ENCODE data around the gene KIF16B. TPM values are rescaled to one million over a fixed set of nuclear protein-coding genes. Genes with fewer than 3 reads are reported as not detected.
A peak's percentile ranks its signal among the peaks of the same experiment; 100 is the strongest.

The KIF16B gene
- total and polyA plus RNA-seq, 2 of the 13 experiments (the other 11 are each of a cell fraction or from before 2014, with no cell fraction given), result 6.9 to 18.0 TPM

DNA sequence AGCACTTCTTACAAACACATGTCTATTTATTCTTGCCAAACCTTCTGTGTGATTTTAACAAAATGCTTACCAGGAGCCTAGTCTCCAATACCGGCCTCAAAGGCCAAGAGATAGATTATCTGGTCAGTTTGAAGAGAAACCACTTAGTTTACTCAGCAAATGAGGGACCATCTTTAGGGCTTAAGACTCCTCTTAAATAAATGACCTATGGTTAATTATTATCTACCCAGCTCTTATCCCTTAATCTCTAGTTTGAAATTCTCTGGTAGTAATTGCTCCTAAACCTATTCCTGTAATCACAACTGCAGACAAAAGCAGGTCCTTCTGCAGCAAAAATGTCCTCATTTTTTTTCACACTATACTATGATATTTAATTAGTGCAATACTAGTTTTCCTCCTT lies 301.8 kb downstream of the KIF16B start:
- 16% methylated on average over 1 of the region's 1 CpG for WGBS (ENCODE audit: low lambda C conversion rate)
- in situ Hi-C loops (cut with HindIII; ENCODE audit: extremely low pct_ligation_motif_present, low pct_unique_long_range_greater_than_20kb) (no loop called here), intact Hi-C loops (cut with micrococcal nuclease; ENCODE audit: unreplicated experiment) (loop anchor here (10.0 kb wide), 1 partner anchor 163 kb away; no protein-coding TSS in a partner anchor)
- no TSS peak for BruUV-seq (replicated peaks)
- peaks cover 15% of the 10 kb centered on the region for H3K4me1 ChIP-seq (ENCODE audit: insufficient read depth, low read length)
- no peaks in the 10 kb centered on the region for H3K79me2 ChIP-seq (ENCODE audit: insufficient read depth, low read length)
- CTCF ChIA-PET (ENCODE audit: low intra/inter-chr PET ratio, low total read pairs), result no interaction called here
- DNase-seq (ENCODE audit: low spot score) (peak; percentile 20), FAIRE-seq (peak; percentile 81), ATAC-seq (peak; percentile 65)
- H3K4me3 ChIP-seq (replicated peaks in 1 of 3; ENCODE audit: insufficient read depth in 1 of 3, low read depth in 2 of 3, low read length in 3 of 3), result no peak overlapping the region
- H3K9me3 ChIP-seq (ENCODE audit: low read length), result no peaks in the 10 kb centered on the region
- no peaks in the 10 kb centered on the region for H4K20me1 ChIP-seq (ENCODE audit: insufficient read depth, low read length)
- POLR2A ChIA-PET, result no interaction called here
- H3K36me3 ChIP-seq (replicated peaks in 1 of 2; ENCODE audit: control insufficient read depth in 1 of 2, insufficient read depth in 2 of 2, low read length in 2 of 2), result peaks cover 0 to 4% of the 10 kb centered on the region in 2 experiments; a peak in 2 of 5 replicates
- no peaks in the 10 kb centered on the region for H3K27me3 ChIP-seq (ENCODE audit: control insufficient read depth in 1 of 2, insufficient read depth in 2 of 2, low read length in 2 of 2)
- no peak overlapping the region for H3K9ac ChIP-seq (ENCODE audit: insufficient read depth, low read depth, low read length)
- no peak overlapping the region for H2AFZ ChIP-seq (ENCODE audit: low read length)
- H3K27ac ChIP-seq (ENCODE audit: extremely low read length, insufficient read depth, low read length), result no peak overlapping the region
- H3K4me2 ChIP-seq (ENCODE audit: low read depth, low read length), result no peak overlapping the region
- TF ChIP-seq, protein P1, sequence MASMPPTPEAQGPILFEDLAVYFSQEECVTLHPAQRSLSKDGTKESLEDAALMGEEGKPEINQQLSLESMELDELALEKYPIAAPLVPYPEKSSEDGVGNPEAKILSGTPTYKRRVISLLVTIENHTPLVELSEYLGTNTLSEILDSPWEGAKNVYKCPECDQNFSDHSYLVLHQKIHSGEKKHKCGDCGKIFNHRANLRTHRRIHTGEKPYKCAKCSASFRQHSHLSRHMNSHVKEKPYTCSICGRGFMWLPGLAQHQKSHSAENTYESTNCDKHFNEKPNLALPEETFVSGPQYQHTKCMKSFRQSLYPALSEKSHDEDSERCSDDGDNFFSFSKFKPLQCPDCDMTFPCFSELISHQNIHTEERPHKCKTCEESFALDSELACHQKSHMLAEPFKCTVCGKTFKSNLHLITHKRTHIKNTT (CRISPR knock-in tag; IDR thresholded peaks at IDR 0.05), result no peak
- TF ChIP-seq ZNF510 (CRISPR knock-in tag; IDR thresholded peaks at IDR 0.05; ENCODE audit: low read depth), result no peak
- TF ChIP-seq MXI1 (IDR thresholded peaks at IDR 0.05; ENCODE audit: borderline replicate concordance, low read depth, low read length), result no peak
- TF ChIP-seq, protein P2, sequence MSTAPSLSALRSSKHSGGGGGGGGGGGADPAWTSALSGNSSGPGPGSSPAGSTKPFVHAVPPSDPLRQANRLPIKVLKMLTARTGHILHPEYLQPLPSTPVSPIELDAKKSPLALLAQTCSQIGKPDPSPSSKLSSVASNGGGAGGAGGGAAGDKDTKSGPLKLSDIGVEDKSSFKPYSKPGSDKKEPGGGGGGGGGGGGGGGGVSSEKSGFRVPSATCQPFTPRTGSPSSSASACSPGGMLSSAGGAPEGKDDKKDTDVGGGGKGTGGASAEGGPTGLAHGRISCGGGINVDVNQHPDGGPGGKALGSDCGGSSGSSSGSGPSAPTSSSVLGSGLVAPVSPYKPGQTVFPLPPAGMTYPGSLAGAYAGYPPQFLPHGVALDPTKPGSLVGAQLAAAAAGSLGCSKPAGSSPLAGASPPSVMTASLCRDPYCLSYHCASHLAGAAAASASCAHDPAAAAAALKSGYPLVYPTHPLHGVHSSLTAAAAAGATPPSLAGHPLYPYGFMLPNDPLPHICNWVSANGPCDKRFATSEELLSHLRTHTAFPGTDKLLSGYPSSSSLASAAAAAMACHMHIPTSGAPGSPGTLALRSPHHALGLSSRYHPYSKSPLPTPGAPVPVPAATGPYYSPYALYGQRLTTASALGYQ (CRISPR knock-in tag; IDR thresholded peaks at IDR 0.05), result no peak
- 0 out of 2 replicates have a peak, but pooled peaks have one; percentile 34 for TF ChIP-seq ISL2 (CRISPR knock-in tag; IDR thresholded peaks at IDR 0.05)
- TF ChIP-seq, protein P3, sequence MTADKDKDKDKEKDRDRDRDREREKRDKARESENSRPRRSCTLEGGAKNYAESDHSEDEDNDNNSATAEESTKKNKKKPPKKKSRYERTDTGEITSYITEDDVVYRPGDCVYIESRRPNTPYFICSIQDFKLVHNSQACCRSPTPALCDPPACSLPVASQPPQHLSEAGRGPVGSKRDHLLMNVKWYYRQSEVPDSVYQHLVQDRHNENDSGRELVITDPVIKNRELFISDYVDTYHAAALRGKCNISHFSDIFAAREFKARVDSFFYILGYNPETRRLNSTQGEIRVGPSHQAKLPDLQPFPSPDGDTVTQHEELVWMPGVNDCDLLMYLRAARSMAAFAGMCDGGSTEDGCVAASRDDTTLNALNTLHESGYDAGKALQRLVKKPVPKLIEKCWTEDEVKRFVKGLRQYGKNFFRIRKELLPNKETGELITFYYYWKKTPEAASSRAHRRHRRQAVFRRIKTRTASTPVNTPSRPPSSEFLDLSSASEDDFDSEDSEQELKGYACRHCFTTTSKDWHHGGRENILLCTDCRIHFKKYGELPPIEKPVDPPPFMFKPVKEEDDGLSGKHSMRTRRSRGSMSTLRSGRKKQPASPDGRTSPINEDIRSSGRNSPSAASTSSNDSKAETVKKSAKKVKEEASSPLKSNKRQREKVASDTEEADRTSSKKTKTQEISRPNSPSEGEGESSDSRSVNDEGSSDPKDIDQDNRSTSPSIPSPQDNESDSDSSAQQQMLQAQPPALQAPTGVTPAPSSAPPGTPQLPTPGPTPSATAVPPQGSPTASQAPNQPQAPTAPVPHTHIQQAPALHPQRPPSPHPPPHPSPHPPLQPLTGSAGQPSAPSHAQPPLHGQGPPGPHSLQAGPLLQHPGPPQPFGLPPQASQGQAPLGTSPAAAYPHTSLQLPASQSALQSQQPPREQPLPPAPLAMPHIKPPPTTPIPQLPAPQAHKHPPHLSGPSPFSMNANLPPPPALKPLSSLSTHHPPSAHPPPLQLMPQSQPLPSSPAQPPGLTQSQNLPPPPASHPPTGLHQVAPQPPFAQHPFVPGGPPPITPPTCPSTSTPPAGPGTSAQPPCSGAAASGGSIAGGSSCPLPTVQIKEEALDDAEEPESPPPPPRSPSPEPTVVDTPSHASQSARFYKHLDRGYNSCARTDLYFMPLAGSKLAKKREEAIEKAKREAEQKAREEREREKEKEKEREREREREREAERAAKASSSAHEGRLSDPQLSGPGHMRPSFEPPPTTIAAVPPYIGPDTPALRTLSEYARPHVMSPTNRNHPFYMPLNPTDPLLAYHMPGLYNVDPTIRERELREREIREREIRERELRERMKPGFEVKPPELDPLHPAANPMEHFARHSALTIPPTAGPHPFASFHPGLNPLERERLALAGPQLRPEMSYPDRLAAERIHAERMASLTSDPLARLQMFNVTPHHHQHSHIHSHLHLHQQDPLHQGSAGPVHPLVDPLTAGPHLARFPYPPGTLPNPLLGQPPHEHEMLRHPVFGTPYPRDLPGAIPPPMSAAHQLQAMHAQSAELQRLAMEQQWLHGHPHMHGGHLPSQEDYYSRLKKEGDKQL (CRISPR knock-in tag; IDR thresholded peaks at IDR 0.05; ENCODE audit: low read depth), result peak; percentile 39; the same call in 1 of the 2 replicates
- TF ChIP-seq, protein P4, sequence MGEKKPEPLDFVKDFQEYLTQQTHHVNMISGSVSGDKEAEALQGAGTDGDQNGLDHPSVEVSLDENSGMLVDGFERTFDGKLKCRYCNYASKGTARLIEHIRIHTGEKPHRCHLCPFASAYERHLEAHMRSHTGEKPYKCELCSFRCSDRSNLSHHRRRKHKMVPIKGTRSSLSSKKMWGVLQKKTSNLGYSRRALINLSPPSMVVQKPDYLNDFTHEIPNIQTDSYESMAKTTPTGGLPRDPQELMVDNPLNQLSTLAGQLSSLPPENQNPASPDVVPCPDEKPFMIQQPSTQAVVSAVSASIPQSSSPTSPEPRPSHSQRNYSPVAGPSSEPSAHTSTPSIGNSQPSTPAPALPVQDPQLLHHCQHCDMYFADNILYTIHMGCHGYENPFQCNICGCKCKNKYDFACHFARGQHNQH (CRISPR knock-in tag; IDR thresholded peaks at IDR 0.05), result no peak
- no peak for TF ChIP-seq MAF1 (CRISPR knock-in tag; IDR thresholded peaks at IDR 0.05; ENCODE audit: borderline replicate concordance)
- TF ChIP-seq NR2F6 (IDR thresholded peaks at IDR 0.05), result peak; percentile 53; the same call in 1 of the 2 replicates
- TF ChIP-seq NR2F6 (CRISPR knock-in tag; IDR thresholded peaks at IDR 0.05), result no peak
- peak; percentile 32; the same call in 1 of the 2 replicates for TF ChIP-seq NR2F2 (IDR thresholded peaks at IDR 0.05; ENCODE audit: borderline replicate concordance, low read depth)
- TF ChIP-seq ZNF260 (CRISPR knock-in tag; IDR thresholded peaks at IDR 0.05; ENCODE audit: borderline replicate concordance, low read depth), result no peak
- no peak for TF ChIP-seq ESRRA (CRISPR knock-in tag; IDR thresholded peaks at IDR 0.05; ENCODE audit: low read depth)
- no peak for TF ChIP-seq HNRNPH1 (optimal IDR thresholded peaks at IDR 0.05; ENCODE audit: low read depth, low read length)
- TF ChIP-seq, protein P5, sequence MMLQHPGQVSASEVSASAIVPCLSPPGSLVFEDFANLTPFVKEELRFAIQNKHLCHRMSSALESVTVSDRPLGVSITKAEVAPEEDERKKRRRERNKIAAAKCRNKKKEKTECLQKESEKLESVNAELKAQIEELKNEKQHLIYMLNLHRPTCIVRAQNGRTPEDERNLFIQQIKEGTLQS (CRISPR knock-in tag; IDR thresholded peaks at IDR 0.05), result no peak
- no peak for TF ChIP-seq ZNF333 (CRISPR knock-in tag; IDR thresholded peaks at IDR 0.05; ENCODE audit: borderline replicate concordance)
